ENCODE results near the gene ASPG.
A peak's percentile ranks its signal among the peaks of the same experiment; 100 is the strongest.

ASPG gene

DNA sequence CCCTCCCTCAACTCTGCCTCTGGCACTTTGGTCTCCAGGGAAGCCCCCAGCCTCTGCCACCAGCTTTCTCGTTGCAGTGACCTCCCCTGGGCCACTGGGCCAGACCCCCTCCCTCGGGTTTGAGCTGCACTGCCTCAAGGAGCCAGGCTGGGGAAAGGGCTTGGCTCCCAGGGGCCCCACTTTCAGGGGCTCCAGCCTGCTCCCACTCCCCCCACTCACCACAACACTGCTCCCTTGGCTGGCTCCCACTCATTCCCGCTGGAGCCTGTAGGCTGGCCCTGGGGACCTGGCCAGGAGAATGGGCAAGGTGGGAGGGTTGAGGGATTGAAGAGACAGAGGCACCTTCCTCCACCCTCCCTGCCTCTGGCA lies 33.6 kb downstream of the ASPG start:
- DNase-seq = no peak

- DNase-seq = no peak
Observed at GRCh38 chr14:104119488-104120251, 34.2 kb downstream of the ASPG start.

- DNase-seq = no peak
Observed at GRCh38 chr14:104120281-104120741, 34.8 kb downstream of the ASPG start.

GRCh38 chr14:104121142-104121541 lies 35.6 kb downstream of the ASPG start:
- no peak for DNase-seq

GRCh38 chr14:104123879-104124278 lies 38.4 kb downstream of the ASPG start:
- no peak for DNase-seq

- no peak for DNase-seq
Observed at GRCh38 chr14:104125011-104125410, 39.5 kb downstream of the ASPG start.

DNA sequence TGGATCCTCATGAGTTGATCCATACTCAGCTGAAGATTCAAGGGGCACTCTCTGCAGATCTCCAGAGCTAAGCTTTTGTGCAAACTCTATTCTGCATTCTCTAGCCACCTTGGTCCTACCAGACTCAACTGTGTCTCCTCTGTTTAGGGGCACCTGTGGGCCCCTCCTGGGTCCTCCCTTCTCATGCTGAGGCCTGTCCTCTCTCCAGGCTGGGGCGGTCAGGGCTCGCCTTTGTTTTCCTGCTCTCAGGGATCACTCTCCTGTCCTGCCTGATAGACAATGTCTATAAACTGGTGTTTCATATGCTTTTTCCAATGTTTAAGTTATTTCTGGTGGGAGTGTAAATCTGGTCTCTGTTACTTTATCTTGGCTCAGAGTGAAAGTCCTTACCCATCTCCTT lies 41.3 kb downstream of the ASPG start:
- no peak for DNase-seq

DNA sequence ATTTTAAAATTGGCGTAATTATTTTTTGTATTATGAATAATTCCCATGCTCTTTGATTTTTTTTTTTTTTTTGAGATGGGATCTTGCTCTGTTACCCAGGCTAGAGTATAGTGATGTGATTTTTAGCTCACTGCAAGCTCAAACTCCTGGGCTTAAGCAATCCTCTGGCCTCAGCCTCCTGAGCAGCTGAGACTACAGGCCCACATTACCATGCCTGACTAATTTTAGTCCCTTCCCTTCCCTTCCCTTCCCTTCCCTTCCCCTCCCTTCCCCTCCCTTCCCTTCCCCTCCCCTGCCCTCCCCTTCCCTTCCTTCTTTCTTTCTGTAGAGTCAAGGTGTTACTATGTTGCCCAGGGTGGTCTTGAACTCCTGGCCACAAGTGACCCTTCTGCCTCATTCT lies 43.5 kb downstream of the ASPG start:
- DNase-seq = no peak

DNA sequence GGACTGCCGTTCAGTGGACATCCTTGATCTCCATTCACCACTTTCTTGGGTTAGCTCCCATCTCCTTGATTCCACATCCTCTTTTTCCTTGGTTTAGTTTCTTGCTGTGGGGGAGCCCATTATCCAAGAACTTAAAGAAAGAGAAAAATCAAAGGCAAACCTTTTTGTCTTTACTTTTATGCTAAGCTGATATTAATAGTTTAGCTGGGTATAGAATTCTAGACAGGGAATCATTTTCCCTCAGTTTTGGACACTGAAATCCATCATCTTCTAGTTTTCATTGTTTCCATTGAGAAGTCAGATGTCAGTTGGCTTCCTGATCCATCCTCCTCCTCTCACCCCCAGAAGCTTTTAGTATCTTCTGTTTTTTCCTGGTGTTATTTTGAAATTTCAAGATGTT lies 44.1 kb downstream of the ASPG start:
- no peak for DNase-seq

GRCh38 chr14:104130974-104131651 lies 45.6 kb downstream of the ASPG start:
- DNase-seq = no peak

DNA sequence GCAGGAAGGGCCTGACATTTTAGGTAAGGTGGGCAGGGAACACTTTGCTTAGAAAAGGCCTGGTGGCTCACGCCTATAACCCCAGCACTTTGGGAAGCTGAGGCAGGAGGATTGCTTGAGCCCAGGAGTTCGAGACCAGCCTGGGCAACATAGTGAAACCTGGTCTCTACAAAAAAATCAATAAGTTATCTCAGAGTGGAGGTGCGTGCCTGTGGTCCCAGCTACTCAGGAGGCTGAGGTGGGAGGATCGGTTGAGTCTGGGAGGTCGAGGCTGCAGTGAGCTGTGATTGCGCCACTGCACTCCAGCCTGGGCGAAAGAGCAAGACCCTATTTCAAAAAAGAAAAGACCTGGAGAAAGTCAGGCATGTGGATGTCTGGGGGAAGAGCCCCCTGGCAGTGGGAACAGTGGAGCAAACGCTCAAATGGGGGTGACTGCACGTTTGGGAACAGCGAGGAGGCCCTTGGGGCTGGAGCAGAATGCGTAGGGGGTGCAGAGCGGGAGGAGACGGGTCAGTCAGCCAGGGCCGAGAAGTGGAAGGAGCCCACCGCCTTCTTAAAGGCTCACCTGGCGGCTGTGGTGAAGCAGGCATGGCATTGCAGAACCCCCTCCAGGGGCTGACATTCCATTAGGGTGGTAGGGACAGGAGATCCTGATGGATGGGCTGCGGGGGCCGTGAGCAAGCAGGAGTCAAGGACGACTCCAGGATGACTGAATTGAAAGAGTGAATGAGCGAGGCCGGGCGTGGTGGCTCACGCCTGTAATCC lies 46.6 kb downstream of the ASPG start:
- no peak for DNase-seq

DNA sequence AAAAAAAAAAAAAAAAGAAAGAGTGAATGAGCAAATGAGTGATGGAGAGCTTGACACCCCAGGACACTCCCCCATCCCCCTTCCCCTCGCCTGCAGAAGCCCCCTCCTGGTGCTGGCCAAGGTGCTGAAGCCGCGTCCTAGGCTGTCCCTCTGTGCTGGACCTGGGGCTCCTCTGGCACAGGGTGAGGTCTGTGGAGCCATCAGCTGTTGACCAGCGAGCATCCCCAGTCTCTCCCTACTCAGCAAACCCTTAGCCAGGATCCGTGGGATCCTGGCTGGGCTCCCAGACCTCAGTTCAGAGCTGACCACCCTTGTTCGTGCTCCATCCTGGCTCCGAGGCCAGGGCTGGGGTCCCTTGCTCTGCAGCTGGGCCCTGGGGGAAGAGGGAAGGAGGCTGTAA lies 47.5 kb downstream of the ASPG start:
- no peak for DNase-seq

- no peak for DNase-seq
Observed at GRCh38 chr14:104133496-104133895, 48.0 kb downstream of the ASPG start.

DNA sequence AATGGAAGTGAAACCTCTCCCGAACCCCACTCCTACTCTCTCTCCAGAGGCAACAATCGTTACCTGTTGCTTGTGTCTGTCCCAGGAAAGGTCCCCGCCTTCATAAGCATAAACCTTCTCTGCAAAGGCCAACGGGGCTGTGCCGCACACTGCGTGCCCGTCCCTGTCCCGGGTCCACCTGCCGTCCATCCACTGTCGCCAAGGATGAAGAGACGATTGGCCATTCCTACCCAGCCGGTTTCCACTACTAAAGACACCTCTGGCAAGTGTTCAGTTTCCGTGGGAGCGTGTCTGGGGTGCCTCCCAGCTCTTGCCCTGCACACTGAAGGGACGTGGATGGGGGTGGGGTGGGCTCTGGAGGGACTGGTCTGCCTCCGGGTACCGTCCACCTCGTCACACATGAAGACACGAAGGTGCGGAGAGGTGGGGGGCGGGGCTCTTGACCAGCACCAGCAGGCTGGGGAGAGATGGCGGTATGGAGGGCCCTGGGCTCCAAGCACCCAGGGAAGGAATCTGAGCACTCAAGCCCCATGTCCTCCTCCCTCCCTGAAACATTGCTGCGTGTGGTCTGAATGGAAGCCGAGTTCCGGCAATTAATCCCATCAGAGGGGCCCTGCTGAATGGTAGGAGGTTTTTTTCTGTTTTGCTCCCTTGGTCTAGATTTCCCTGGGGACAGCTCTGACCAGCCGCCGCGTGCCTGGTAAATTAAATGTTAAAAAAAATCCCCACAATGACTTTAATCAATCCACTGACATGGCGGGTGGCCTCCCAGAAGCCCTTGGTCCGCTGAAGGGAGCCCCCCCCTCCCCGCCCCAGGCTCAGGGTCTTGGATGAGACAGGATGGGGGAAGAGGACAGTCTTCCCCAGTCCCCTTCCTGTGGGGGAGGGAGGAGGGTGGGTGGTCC lies 48.8 kb downstream of the ASPG start:
- DNase-seq = no peak

- peak; percentile 100 for DNase-seq
Observed at GRCh38 chr14:104135121-104135903, 49.8 kb downstream of the ASPG start.

DNA sequence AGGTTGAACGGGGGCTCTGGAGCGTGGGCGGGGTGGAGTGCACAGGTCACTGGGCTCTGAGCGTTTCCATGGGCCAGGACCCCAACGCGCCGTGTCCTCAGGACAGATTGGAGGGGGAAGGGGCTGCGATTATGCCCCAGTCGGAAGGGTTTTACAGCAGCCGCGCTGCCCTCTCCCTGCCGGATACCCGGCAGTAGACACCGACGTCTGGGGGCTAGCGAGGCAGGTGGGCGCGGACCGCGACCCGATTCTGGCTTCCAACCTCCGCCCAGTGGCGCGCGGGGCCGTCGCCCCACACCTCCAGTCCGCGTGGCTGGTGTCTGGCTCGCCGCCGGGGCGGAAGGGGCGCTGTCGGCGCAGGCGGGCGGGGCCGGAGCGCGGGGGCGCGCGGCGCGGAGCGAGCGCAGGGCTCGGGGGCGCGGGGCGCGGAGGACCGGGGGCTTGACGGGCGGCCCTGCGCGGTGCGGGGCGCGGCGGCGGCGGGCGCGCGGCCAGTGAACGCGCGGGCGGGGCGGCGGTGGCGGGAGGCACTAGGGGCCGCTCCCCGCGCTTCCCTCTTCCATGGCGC lies 50.5 kb downstream of the ASPG start:
- no peak for DNase-seq

- no peak for DNase-seq
Observed at GRCh38 chr14:104136472-104137296, 51.2 kb downstream of the ASPG start.

GRCh38 chr14:104137297-104138097 lies 52.0 kb downstream of the ASPG start:
- DNase-seq = peak; percentile 99

- DNase-seq = peak; percentile 90
Observed at GRCh38 chr14:104138098-104138717, 52.7 kb downstream of the ASPG start, which contains the start of gene KIF26A. TSS of gene KIF26A (plus strand) at chr14:104138587. CDS start at chr14:104138723, 136 bp downstream.
